Right lobe of liver (tissue), 4 donors: Measurements from ENCODE around the gene ZNF597.

Source experiments
- POLR2A ChIP-seq: fragments of 450-650 bp; IDR thresholded peaks from one replicate; pipeline ENCODE4 v1.6.1; 2017; ENCODE audit warnings: antibody characterized with exemption, mild to moderate bottlenecking
- TF ChIP-seq, protein P1 (sequence below), 4 donors: fragments of 200-600 bp in 3 of 4; fragments of 450-650 bp in 1 of 4; IDR thresholded peaks; one replicate each; pipeline versions ENCODE4 v1.5.1 to v1.8.0; 2016 to 2022; ENCODE audit warnings: antibody characterized with exemption in 4 of 4, mild to moderate bottlenecking in 2 of 4
- donor health status: DM: no; HTN: no; CAD: no.
- donor health status: DM: no; HTN: no; CAD: no.
- donor health status: DM: no; HTN: yes; CAD: no.

- TF ChIP-seq, protein P1, sequence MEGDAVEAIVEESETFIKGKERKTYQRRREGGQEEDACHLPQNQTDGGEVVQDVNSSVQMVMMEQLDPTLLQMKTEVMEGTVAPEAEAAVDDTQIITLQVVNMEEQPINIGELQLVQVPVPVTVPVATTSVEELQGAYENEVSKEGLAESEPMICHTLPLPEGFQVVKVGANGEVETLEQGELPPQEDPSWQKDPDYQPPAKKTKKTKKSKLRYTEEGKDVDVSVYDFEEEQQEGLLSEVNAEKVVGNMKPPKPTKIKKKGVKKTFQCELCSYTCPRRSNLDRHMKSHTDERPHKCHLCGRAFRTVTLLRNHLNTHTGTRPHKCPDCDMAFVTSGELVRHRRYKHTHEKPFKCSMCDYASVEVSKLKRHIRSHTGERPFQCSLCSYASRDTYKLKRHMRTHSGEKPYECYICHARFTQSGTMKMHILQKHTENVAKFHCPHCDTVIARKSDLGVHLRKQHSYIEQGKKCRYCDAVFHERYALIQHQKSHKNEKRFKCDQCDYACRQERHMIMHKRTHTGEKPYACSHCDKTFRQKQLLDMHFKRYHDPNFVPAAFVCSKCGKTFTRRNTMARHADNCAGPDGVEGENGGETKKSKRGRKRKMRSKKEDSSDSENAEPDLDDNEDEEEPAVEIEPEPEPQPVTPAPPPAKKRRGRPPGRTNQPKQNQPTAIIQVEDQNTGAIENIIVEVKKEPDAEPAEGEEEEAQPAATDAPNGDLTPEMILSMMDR (IDR thresholded peaks at IDR 0.05): no peak
- no peak for TF ChIP-seq POLR2A
These were observed 42.9 kb downstream of the ZNF597 start for GRCh38 chr16:3400446-3400778.
